ENCODE results near the gene C14orf180. TPM values are rescaled to one million over a fixed set of nuclear protein-coding genes. Genes with fewer than 3 reads are reported as not detected.

The C14orf180 gene
- total RNA-seq, 1 experiment from 2014 or later, result not detected

DNA sequence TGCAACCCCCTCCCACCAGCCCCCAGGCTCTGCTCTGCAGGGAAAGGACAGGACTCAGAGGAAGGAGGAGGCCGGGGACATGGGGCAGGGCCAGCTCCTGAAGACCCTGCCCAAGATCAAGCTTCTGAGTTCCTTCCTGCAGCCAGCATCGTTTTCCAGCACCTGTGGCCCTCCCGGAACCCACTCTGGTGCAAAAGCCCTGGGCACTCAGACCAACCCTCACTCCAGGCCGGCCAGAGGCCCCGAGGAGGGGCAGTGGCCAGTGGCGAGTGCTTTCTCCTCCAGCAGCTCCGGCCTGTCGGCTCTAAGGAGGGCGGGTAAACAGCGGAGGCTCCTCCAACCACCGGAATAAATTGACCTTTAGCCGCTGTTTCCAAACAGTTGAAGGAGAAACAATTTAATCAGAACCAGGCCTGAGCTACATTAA lies 14.2 kb downstream of the C14orf180 start:
- DNase-seq (ENCODE audit: low read depth in 1 of 2, low spot score in 2 of 2), result no peak
- Histone ChIP-seq H3K4me3 (no peak overlapping the region), H3K27me3 (replicated peaks) (no peaks in the 10 kb centered on the region; the same call in 1 of the 2 replicates), H3K27ac (no peak overlapping the region), H3K9me3 (replicated peaks) (no peaks in the 10 kb centered on the region), H3K4me1 (replicated peaks) (no peaks in the 10 kb centered on the region), H3K36me3 (no peaks in the 10 kb centered on the region)

DNA sequence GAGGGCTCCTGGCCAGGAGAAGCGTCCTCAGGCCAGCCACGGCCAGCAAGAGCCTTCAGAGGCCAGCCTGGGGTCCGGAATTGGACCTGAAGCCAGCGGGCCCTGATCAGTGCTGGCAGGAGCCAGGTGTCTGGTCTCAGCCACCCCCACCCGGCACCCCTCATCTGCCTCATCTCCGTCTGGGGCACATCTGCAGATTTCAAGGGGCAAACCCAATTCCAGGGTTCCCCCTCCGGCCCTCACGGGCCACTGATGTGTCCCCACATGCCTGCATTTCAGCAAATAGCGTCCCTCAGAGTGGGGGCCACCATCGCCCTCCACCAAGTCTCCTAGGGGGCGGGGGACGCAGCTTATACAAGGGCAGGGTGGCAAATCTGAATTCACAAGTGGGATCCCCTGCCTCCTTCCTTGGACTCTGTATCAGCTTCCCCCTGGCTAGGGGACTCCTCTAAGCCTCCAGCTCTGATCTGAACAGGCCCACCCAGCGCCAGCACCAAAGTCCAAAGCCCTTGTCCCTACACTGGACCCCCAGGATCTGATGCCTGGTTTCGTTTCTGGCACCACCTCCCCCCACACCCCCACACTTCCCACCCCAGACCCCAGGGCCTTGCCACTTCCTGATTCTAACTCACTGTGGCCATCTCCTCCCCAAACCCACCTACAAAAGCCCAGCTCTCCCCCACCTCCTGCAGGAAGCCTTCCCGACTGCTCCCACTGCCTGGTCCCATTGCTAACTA lies 14.9 kb downstream of the C14orf180 start:
- Histone ChIP-seq H3K27me3 (replicated peaks) (no peaks in the 10 kb centered on the region), H3K4me3 (no peak overlapping the region), H3K4me1 (replicated peaks) (no peaks in the 10 kb centered on the region), H3K27ac (no peak overlapping the region), H3K36me3 (no peaks in the 10 kb centered on the region), H3K9me3 (replicated peaks) (no peaks in the 10 kb centered on the region)
- no peak for DNase-seq (ENCODE audit: low read depth in 1 of 2, low spot score in 2 of 2)

DNA sequence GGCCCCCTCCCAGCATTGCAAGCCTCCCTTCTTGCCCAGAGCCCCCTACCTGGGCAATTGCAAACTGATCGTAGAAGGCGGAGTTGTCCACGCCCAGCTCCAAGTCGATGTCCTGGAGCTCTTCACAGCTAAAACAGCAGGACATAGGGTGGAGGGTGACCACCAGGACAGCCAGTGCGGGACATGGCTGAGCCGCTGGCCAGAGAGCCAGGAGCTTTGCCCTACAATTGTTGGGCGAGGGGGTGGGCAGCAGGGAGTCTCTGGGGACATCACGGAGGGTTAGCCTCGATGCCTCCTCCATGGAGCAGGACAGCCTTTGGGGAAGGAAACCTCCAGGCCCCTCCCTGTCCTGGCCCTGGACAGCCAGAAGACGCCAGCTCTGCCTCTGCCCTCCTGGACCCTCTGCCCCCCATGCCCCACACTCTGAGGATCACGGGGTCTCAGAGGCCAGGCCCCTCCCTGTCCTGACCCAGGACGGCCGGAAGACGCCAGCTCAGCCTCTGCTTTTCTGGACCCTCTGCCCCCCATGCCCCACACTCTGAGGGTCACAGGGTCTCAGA lies 15.6 kb downstream of the C14orf180 start:
- Histone ChIP-seq H3K27me3 (replicated peaks) (no peaks in the 10 kb centered on the region), H3K27ac (no peak overlapping the region), H3K4me1 (replicated peaks) (no peaks in the 10 kb centered on the region), H3K4me3 (no peak overlapping the region), H3K36me3 (no peaks in the 10 kb centered on the region), H3K9me3 (replicated peaks) (no peaks in the 10 kb centered on the region)
- DNase-seq (ENCODE audit: low read depth in 1 of 2, low spot score in 2 of 2), result no peak

DNA sequence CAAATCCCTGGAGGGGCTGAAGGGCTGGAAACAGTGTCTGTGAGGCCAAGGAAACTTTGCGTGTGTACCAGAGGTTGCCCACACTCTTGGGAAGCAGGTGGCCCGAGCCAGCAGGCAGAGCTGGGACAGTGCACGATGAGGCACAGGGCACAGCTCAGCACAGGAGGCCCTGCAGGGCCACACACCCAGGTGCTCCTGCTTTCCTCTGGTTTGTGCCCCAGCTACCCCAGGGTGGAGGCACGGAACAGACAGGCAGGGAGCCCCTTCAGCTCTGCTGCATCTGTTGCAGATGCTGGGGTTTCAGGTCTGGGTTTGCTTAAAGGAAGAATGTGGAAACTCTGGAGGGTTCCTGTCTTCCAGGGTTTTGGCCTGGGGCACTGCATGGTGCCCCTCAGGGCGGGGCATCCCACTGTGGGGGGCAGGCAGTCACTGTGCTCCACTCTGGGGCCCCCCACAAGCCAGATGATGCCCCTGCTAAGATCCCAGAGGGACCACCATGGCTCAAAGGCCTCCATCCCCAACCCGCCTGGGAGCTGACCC lies 16.4 kb downstream of the C14orf180 start:
- no peaks in the 10 kb centered on the region for H3K27me3 ChIP-seq (replicated peaks)

DNA sequence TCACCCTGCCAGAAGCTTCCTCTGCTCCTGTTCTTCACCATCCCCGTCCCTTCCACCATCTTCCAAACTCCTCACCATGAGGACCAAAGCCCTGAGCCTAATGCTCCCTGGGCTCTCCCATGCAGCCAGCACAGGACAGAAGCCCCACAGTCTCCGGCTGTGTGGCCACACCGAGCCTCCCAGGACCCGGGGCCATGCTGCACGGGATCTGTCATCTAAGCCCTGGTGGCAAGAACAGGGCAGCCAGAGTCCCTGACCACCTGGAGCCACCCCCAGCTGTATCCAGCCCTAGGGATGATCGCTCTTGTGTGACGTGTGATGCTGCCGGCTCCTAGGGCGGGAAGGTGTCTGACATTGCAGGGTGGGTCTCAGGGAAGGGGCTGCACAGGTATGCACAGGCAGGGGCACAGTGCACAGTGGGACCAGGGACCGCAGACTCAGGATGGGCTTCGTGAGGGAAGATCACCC lies 16.9 kb downstream of the C14orf180 start:
- Histone ChIP-seq H3K27me3 (replicated peaks) (no peaks in the 10 kb centered on the region), H3K4me3 (no peak overlapping the region), H3K27ac (no peak overlapping the region), H3K4me1 (replicated peaks) (no peaks in the 10 kb centered on the region), H3K9me3 (replicated peaks) (no peaks in the 10 kb centered on the region), H3K36me3 (no peaks in the 10 kb centered on the region)
- DNase-seq (ENCODE audit: low read depth in 1 of 2, low spot score in 2 of 2), result no peak

More for the DNA sequence above, 16.4 kb downstream of the C14orf180 start:
- Histone ChIP-seq H3K27ac (no peak overlapping the region), H3K4me1 (replicated peaks) (no peaks in the 10 kb centered on the region), H3K4me3 (no peak overlapping the region), H3K36me3 (no peaks in the 10 kb centered on the region), H3K9me3 (replicated peaks) (no peaks in the 10 kb centered on the region)
- no peak for DNase-seq (ENCODE audit: low read depth in 1 of 2, low spot score in 2 of 2)

DNA sequence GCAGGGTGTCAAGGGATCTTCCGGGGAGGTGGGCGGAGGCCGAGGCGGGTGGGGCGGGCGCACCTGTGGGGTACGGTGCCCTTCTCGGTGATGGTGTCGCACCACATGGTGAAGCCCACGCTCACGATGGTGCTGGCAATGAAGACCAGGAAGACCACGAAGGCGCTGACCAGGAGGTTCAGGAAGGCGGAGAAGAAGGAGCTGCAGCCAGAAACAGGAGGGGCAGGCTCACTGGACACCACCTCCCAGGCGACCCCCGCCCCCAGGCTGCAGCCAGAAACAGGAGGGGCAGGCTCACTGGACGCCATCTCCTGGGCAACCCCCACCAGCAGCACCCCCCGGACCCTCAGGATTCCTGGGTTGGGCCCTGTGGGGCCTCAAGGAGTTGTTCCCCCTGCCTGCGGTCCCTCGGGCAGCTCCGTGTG lies 17.4 kb downstream of the C14orf180 start:
- no peaks in the 10 kb centered on the region for H3K27me3 ChIP-seq (replicated peaks)
- no peaks in the 10 kb centered on the region for H3K4me1 ChIP-seq (replicated peaks)
- H3K4me3 ChIP-seq, result no peak overlapping the region
- H3K36me3 ChIP-seq, result no peaks in the 10 kb centered on the region
- no peaks in the 10 kb centered on the region for H3K9me3 ChIP-seq (replicated peaks)
- no peak overlapping the region for H3K27ac ChIP-seq
- no peak for DNase-seq (ENCODE audit: low read depth in 1 of 2, low spot score in 2 of 2)

DNA sequence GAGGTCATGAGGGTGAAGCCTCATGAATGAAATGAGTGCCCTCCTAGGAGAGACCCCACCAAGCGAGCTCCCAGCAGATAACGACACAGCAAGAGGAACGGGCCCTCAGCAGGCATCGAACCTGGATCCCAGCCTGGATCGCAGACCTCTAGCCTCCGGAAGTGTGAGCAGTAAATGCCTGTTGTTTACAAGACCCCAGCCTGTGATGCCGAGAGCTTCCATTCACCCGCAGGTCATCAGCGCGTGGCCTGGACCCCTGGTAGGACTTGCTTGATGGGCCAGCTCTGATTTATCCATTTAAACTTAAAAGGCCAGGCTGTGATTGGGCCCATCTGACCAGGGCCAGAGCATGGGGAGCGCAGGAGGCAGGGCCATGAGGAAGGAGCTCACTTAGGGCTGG lies 18.0 kb downstream of the C14orf180 start:
- Histone ChIP-seq H3K4me1 (replicated peaks) (no peaks in the 10 kb centered on the region), H3K27ac (no peak overlapping the region), H3K36me3 (no peaks in the 10 kb centered on the region)

DNA sequence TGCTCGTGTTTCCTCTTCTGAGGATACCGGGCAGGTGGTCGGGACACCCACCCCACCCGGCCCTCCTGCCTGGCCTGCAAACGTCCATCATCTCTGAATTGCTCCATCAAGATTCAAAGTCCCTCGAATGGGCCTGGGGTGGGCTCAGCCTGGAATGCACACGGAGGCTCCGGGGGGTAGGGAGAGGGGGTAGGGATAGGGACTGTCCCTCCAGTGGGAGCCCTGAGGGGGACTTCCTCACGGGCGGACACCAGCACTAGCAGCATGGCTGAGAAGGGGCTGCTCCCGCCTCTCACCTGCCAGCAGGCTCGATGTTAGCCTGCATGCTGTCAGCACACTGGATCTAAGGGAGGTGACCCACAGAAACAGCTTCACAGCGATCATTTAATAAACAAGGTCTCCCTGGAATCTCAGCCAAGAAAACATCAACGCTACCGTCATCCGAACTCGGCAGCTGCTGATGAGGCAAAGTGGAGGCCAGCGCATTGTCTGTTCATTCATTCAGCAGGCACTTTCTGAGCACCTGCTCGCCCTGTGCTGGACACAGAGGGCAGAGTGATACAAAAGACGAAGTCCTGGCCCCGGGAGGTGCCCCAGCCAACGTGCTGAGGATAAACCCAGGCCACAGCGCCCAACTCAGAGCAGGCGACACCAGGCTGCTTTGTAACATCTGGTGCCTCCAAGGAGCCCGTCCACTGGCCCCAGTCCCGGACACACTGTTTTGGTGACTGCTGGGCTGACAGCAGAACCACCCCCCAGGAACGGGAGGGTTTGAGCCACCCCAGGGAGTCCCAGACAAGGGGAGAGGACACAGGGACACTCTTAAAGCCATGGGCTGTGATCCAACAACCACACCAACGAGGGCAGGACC lies 18.7 kb downstream of the C14orf180 start:
- Histone ChIP-seq H3K4me1 (replicated peaks) (no peaks in the 10 kb centered on the region), H3K9me3 (replicated peaks) (no peaks in the 10 kb centered on the region), H3K27me3 (replicated peaks) (no peaks in the 10 kb centered on the region), H3K36me3 (no peaks in the 10 kb centered on the region), H3K27ac (no peak overlapping the region), H3K4me3 (no peak overlapping the region)
- DNase-seq (ENCODE audit: low read depth in 1 of 2, low spot score in 2 of 2), result no peak

More for the DNA sequence above, 18.0 kb downstream of the C14orf180 start:
- DNase-seq (ENCODE audit: low read depth in 1 of 2, low spot score in 2 of 2), result no peak
- no peaks in the 10 kb centered on the region for H3K9me3 ChIP-seq (replicated peaks)
- H3K4me3 ChIP-seq, result no peak overlapping the region
- H3K27me3 ChIP-seq (replicated peaks), result no peaks in the 10 kb centered on the region

DNA sequence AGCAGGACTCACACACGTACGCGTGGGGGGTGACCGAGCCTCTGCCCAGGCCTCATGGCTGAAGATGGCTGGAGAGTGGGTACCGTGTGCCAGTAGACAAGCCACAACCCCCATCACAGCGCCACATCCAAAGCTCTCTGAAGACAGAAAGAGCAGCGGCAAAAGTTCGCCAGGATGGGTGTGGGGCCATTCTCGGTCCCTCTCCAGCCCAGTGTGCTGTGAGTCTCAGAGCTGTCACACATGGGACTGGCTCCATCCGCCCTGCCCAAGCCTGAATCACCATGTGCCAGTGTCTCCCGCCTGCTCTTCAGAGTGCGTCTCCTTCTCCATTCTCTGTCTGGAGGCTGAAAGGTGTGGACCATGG lies 19.3 kb downstream of the C14orf180 start:
- no peaks in the 10 kb centered on the region for H3K36me3 ChIP-seq
- H3K27ac ChIP-seq, result no peak overlapping the region
- H3K9me3 ChIP-seq (replicated peaks), result no peaks in the 10 kb centered on the region
- H3K4me3 ChIP-seq, result no peak overlapping the region
- no peak for DNase-seq (ENCODE audit: low read depth in 1 of 2, low spot score in 2 of 2)
- no peaks in the 10 kb centered on the region for H3K4me1 ChIP-seq (replicated peaks)
- peaks cover 2% of the 10 kb centered on the region for H3K27me3 ChIP-seq (replicated peaks)

DNA sequence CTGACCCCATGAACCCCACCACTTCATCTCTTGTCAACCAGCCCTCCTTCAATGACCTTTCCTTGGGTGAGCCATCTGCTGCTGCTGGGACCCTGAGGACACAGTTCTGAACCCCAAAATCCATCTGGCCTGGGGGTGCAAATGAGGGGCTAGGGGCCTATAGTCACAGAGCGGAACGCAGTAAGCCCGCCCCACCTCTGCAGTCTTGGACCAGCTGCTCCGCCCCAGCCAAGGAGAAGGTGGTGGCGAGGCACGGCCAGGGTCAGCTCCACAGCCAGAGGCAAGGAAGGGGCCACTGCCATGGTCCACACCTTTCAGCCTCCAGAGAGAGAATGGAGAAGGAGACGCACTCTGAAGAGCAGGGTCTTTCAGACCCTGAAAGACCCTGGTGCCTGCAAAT lies 19.9 kb downstream of the C14orf180 start:
- Histone ChIP-seq H3K9me3 (replicated peaks) (no peaks in the 10 kb centered on the region), H3K4me1 (replicated peaks) (peaks cover 1% of the 10 kb centered on the region; the same call in 1 of the 2 replicates), H3K36me3 (no peaks in the 10 kb centered on the region), H3K27me3 (replicated peaks) (peaks cover 8% of the 10 kb centered on the region), H3K4me3 (no peak overlapping the region), H3K27ac (no peak overlapping the region)
- no peak for DNase-seq (ENCODE audit: low read depth in 1 of 2, low spot score in 2 of 2)

DNA sequence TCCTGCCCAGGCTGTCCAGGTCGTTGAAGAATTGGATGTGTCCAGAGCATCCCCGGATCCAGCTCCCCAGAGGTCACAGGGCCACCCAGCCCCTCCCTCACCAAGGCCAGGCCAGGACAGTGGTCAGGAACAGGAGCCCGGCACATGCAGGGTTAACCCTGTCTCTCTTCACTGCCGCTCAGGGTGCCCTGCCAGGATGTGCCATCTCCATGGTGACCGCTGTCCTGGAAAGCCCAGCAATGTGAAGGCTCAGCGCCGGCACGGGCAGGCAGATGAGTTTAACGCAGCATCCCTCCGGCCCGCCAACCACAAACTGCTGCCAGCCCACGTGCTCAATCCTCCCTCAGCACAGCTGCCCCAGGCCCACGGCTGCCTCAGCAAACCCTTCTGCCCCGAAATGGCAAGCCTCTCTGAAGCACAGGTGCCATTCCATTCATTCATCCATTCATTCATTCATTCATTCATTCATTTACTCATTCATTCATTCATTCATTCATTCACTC lies 20.6 kb downstream of the C14orf180 start:
- H3K4me1 ChIP-seq (replicated peaks), result peaks cover 4% of the 10 kb centered on the region; the same call in 1 of the 2 replicates
- H3K27me3 ChIP-seq (replicated peaks), result peaks cover 14% of the 10 kb centered on the region
- H3K27ac ChIP-seq, result no peak overlapping the region
- no peaks in the 10 kb centered on the region for H3K9me3 ChIP-seq (replicated peaks)
- H3K36me3 ChIP-seq, result no peaks in the 10 kb centered on the region
- no peak overlapping the region for H3K4me3 ChIP-seq
- no peak for DNase-seq (ENCODE audit: low read depth in 1 of 2, low spot score in 2 of 2)

DNA sequence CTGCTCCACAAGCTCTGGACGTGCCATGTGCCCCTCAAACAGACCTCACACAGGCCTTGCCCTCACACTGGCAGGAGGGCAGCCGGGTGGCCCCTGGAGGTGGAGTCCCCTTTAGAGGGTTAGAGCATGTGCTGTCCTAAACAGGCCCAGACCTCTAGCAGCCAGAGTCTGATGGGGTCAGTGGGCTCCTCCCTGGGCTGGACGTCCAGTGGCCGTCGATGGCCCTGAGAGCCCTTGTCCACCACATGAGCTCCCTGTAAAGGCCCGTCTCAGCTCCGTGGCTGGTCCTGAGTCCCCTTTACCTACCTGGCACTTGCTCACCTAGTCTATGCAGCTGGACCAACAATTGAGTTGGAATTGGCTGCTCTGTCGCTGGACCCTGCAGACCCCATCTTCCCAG lies 21.2 kb downstream of the C14orf180 start:
- no peaks in the 10 kb centered on the region for H3K36me3 ChIP-seq

DNA sequence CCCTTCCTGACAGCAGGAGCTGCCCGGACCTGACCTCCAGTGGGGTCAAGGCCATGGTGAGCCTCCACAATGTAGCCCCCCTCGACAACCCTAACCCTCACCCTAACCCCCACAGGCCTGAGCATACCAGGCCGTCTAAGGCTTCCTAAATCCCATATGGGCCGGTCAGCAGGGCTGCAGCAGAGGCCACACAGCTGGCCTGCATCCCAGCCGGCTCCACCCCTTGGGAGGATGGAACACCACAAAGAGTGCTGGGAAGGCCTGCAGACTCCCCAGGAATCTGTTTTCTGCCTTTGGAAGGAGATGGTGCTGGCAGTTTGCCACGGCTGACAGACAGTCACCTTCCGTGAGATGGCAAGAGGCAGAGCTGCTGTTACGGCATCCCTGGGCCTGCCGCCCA lies 22.2 kb downstream of the C14orf180 start:
- H3K27ac ChIP-seq, result no peak overlapping the region
- H3K36me3 ChIP-seq, result no peaks in the 10 kb centered on the region
- H3K4me1 ChIP-seq (replicated peaks), result peaks cover 4% of the 10 kb centered on the region; the same call in 1 of the 2 replicates
- H3K4me3 ChIP-seq, result no peak overlapping the region
- H3K27me3 ChIP-seq (replicated peaks), result peaks cover 23% of the 10 kb centered on the region
- H3K9me3 ChIP-seq (replicated peaks), result no peaks in the 10 kb centered on the region
- no peak for DNase-seq (ENCODE audit: low read depth in 1 of 2, low spot score in 2 of 2)

More for the DNA sequence above, 21.2 kb downstream of the C14orf180 start:
- H3K27me3 ChIP-seq (replicated peaks), result peaks cover 20% of the 10 kb centered on the region
- no peak overlapping the region for H3K4me3 ChIP-seq
- H3K4me1 ChIP-seq (replicated peaks), result peaks cover 4% of the 10 kb centered on the region; the same call in 1 of the 2 replicates
- no peak overlapping the region for H3K27ac ChIP-seq
- DNase-seq (ENCODE audit: low read depth in 1 of 2, low spot score in 2 of 2), result no peak
- no peaks in the 10 kb centered on the region for H3K9me3 ChIP-seq (replicated peaks)

Data from SJSA1 (cell line).